Mesenteric fat pad (tissue), 1 donor: Measurements from ENCODE around the gene PLEKHM2. TPM values are rescaled to one million over a fixed set of nuclear protein-coding genes. Genes with fewer than 3 reads are reported as not detected.

Experiments used
- DNase-seq: peaks from one replicate; pipeline ENCODE4 v3.0.0-alpha.2; 2020; ENCODE audit warnings: low spot score
- total RNA-seq: library from RNA; stranded (reverse); fragmentation: NEBNext Ultra II Directional; extraction: Animal tissue kit (Norgen Biotek cat#: 25700); gene quantifications from one replicate; pipeline ENCODE4 v1.2.1, GENCODE V29; 2021
- donor health status: DM: yes; HTN: yes; CAD: no.

The PLEKHM2 gene
- total RNA-seq, 1 donor from 2014 or later: 94.6 TPM

- no peak for DNase-seq
Measured at GRCh38 chr1:15737324-15738319, 53.5 kb downstream of the PLEKHM2 start.

GRCh38 chr1:15738416-15739113 is 54.4 kb downstream of the PLEKHM2 start:
- DNase-seq: no peak

GRCh38 chr1:15739259-15739658 is 55.1 kb downstream of the PLEKHM2 start:
- DNase-seq: no peak

- DNase-seq: no peak
Measured at GRCh38 chr1:15739745-15740144, 55.6 kb downstream of the PLEKHM2 start.

GRCh38 chr1:15740924-15741850 is 57.1 kb downstream of the PLEKHM2 start:
- DNase-seq: peak; percentile 93

GRCh38 chr1:15742339-15742801 is 58.2 kb downstream of the PLEKHM2 start, which contains the start of gene TMEM82:
Gene TMEM82, plus strand, starts transcription at chr1:15742499. Its CDS starts 61 bp downstream, at chr1:15742560.
- DNase-seq: no peak

- no peak for DNase-seq
Measured at GRCh38 chr1:15744122-15744679, 60.1 kb downstream of the PLEKHM2 start.

GRCh38 chr1:15747378-15747777 is 63.3 kb downstream of the PLEKHM2 start:
- DNase-seq: no peak

GRCh38 chr1:15748264-15748663 is 64.1 kb downstream of the PLEKHM2 start:
- no peak for DNase-seq

GRCh38 chr1:15748690-15749398 is 64.7 kb downstream of the PLEKHM2 start:
- no peak for DNase-seq

- no peak for DNase-seq
Measured at GRCh38 chr1:15749399-15750291, 65.5 kb downstream of the PLEKHM2 start.

GRCh38 chr1:15750924-15751323 is 66.8 kb downstream of the PLEKHM2 start:
- DNase-seq: no peak

GRCh38 chr1:15751717-15752116 is 67.6 kb downstream of the PLEKHM2 start:
- no peak for DNase-seq

GRCh38 chr1:15753776-15754175 is 69.7 kb downstream of the PLEKHM2 start:
- DNase-seq: no peak

- DNase-seq: no peak
Measured at GRCh38 chr1:15755021-15755645, 71.0 kb downstream of the PLEKHM2 start.

GRCh38 chr1:15755646-15756040 is 71.5 kb downstream of the PLEKHM2 start:
- no peak for DNase-seq

GRCh38 chr1:15756143-15757015 is 72.3 kb downstream of the PLEKHM2 start:
- no peak for DNase-seq
